Measurements from ENCODE around the gene MVB12A.

- TF ChIP-seq EZH2 (IDR thresholded peaks at IDR 0.05; ENCODE audit: insufficient read depth, poor library complexity, severe bottlenecking) (no peak), EZH2phosphoT487 (IDR thresholded peaks at IDR 0.05; ENCODE audit: insufficient read depth, low read depth) (no peak)
Observed at GRCh38 chr19:17402982-17403855, 16.6 kb upstream of the MVB12A start.

All from GM23248 (cell line).